Mucosa of descending colon (tissue), 3 donors: Measurements from ENCODE around the gene DCBLD1. TPM values are rescaled to one million over a fixed set of nuclear protein-coding genes. Genes with fewer than 3 reads are reported as not detected.

Experiments
- ATAC-seq: fragments of 200-7000 bp; cut with Tn5 transposase; one replicate; pipeline ENCODE4 v1.9.1; 2020; ENCODE audit warnings: mild to moderate bottlenecking, moderate library complexity
- DNase-seq, 3 donors: peaks; one replicate each; pipeline ENCODE4 v3.0.0-alpha.2; 2020
- H3K36me3 ChIP-seq: fragments of 200-600 bp; one replicate; pipeline ENCODE4 v1.8.0; 2021; ENCODE audit warnings: low read depth, mild to moderate bottlenecking
- H3K4me1 ChIP-seq: fragments of 200-600 bp; one replicate; pipeline ENCODE4 v1.8.0; 2021; ENCODE audit warnings: low read depth, mild to moderate bottlenecking
- H3K4me3 ChIP-seq: fragments of 200-600 bp; one replicate; pipeline ENCODE4 v1.8.0; 2021; ENCODE audit warnings: mild to moderate bottlenecking
- H3K9me3 ChIP-seq: fragments of 200-600 bp; one replicate; pipeline ENCODE4 v1.8.0; 2021; ENCODE audit warnings: mild to moderate bottlenecking
- intact Hi-C, 2 donors: fragments of 100-400 bp; cut with DNase I in 1 of 2; cut with micrococcal nuclease in 1 of 2; formaldehyde crosslinking; loops; one replicate each; pipeline versions ENCODE4 v1.11.0 to v1.11.1; 2022; cut with DNase I, micrococcal nuclease
- total RNA-seq, 3 donors: library from RNA; stranded (reverse); fragmentation: NEBNext Ultra II Directional in 2 of 3; extraction: Animal tissue kit (Norgen Biotek cat#: 25700) in 2 of 3; gene quantifications; one replicate each; pipeline versions ENCODE4 v1.2.1 to v1.2.4, GENCODE V29; 2021 to 2023
- TF ChIP-seq, protein P1 (sequence below): fragments of 200-600 bp; IDR thresholded peaks from one replicate; pipeline ENCODE4 v1.8.0; 2022; ENCODE audit warnings: antibody characterized with exemption, mild to moderate bottlenecking
- donor health status: DM: no; HTN: no; CAD: no; lungs with moderate emphysema.
- donor health status: DM: no; HTN: no; CAD: no.
- donor health status: DM: no; HTN: yes; CAD: no.

The DCBLD1 gene
- total RNA-seq, 3 donors from 2014 or later, result 11.3 to 16.8 (median 11.4) TPM

- Histone ChIP-seq H3K4me3 (no peak overlapping the region), H3K36me3 (no peaks in the 10 kb centered on the region), H3K9me3 (no peaks in the 10 kb centered on the region), H3K4me1 (no peaks in the 10 kb centered on the region)
- ATAC-seq (no peak), DNase-seq (no peak)
- TF ChIP-seq, protein P1, sequence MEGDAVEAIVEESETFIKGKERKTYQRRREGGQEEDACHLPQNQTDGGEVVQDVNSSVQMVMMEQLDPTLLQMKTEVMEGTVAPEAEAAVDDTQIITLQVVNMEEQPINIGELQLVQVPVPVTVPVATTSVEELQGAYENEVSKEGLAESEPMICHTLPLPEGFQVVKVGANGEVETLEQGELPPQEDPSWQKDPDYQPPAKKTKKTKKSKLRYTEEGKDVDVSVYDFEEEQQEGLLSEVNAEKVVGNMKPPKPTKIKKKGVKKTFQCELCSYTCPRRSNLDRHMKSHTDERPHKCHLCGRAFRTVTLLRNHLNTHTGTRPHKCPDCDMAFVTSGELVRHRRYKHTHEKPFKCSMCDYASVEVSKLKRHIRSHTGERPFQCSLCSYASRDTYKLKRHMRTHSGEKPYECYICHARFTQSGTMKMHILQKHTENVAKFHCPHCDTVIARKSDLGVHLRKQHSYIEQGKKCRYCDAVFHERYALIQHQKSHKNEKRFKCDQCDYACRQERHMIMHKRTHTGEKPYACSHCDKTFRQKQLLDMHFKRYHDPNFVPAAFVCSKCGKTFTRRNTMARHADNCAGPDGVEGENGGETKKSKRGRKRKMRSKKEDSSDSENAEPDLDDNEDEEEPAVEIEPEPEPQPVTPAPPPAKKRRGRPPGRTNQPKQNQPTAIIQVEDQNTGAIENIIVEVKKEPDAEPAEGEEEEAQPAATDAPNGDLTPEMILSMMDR, result no peak
- intact Hi-C loops, result no loop called here
These were observed 48.9 kb downstream of the DCBLD1 start for GRCh38 chr6:117531346-117531745.

DNA sequence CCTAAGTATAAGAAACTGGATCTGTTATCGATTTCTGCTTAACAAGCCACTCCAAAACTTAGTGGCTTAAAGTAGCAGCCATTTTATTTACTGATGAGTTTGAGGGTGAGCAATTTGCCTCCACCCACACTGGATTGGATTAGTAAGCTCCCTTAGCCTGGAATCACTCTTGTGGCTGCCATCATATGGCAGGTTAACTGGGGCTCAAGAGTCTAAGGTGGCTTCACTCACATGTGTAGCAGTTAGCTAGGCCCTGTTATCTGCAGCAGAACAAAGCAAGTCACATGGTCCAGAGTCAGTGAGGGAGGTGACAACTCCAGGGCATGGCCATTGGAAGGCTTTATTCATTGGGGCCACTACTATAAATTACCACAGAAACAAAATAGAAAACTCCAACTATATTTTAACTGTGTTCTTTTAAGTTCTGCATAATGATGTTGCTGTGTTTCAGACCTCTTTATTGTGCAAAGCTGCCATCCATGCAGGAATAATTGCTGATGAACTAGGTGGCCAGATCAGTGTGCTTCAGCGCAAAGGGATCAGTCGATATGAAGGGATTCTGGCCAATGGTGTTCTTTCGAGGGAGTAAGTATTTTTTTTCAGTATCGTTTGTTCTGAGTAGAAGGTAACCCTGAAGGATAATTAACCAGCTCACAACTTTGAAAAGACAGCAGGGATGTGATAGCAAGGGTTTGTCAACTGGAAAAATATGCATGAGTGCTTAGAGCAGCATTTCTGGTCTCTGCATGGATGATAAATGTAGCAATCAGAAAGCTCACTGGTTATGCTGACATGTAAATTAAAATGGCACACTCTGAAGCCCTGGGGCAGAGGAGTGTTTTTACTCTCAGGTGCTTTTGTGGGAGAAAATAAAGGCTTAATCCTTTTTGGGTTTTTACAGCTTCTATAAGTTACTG, 49.6 kb downstream of the DCBLD1 start:
- Histone ChIP-seq H3K36me3 (no peaks in the 10 kb centered on the region), H3K4me1 (no peaks in the 10 kb centered on the region), H3K9me3 (no peaks in the 10 kb centered on the region), H3K4me3 (no peak overlapping the region)
- intact Hi-C loops, result no loop called here
- TF ChIP-seq, protein P1, result no peak
- ATAC-seq (no peak), DNase-seq (no peak)

DNA sequence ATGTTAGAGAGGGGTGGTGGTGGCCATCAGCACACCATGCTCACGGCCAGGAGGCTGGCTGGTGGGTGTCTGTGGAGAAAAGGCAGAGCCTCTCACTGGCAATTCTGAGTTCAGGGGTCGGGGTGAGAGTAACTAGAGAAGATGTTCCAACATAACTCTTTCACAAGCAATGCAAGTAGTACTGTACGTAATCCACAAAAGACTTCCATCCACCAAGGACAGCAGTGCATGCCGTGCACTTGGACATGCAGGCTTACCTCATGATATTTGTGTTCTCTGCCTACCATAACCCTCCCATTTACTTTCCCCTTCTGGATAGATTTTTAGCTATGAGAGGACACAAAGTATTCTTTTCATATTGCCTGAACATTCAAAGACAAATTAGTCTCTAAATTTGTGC, 51.3 kb downstream of the DCBLD1 start:
- H3K4me1 ChIP-seq, result no peaks in the 10 kb centered on the region
- H3K36me3 ChIP-seq, result no peaks in the 10 kb centered on the region
- TF ChIP-seq, protein P1, result no peak
- no peak overlapping the region for H3K4me3 ChIP-seq
- DNase-seq (no peak), ATAC-seq (no peak)
- intact Hi-C loops, result no loop called here
- H3K9me3 ChIP-seq, result no peaks in the 10 kb centered on the region

DNA sequence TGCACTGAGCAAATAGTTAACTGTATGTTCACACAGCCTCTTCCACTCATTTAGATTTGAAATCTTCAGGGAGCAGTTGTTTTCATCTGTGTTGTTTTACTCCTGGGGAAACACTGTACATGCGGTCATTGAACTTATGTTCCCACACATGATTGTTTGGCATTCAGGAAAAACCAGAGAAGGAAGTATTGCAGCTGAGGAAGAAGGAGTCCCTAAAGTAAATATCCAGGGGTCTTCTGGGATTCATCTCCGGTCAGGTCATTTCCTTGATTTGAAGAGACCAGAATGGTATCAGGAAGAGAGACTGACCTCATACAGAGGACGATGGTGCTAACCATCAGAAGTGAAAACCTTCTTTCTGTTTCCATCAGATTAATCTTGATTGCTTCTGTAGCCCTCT, 52.5 kb downstream of the DCBLD1 start:
- TF ChIP-seq, protein P1, result no peak
- Histone ChIP-seq H3K4me1 (no peaks in the 10 kb centered on the region), H3K36me3 (no peaks in the 10 kb centered on the region), H3K9me3 (no peaks in the 10 kb centered on the region), H3K4me3 (no peak overlapping the region)
- intact Hi-C loops, result no loop called here
- DNase-seq, result no peak
- ATAC-seq, result no peak

DNA sequence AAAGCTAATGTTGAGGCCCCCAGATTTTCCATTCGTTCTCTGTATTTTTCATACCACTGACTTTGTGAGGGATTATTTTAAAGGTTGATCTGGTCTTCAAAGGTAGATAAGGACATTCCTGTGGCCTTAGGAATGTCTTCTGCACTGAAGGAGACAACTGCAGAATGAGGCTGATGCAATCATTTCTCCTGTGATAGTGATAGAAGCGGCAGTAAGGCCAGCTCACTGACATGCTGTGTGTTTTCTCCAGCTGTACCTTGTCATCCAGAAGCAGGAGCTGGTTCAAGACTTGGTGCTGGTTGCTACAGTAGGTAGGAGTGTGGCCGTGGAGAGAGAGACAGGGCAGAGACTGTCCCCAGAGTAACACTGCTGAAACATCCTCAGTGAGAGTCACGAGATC, 53.8 kb downstream of the DCBLD1 start:
- no peaks in the 10 kb centered on the region for H3K4me1 ChIP-seq
- ATAC-seq (no peak), DNase-seq (no peak)
- TF ChIP-seq, protein P1, result no peak
- intact Hi-C loops, result no loop called here
- H3K9me3 ChIP-seq, result no peaks in the 10 kb centered on the region
- no peak overlapping the region for H3K4me3 ChIP-seq
- no peaks in the 10 kb centered on the region for H3K36me3 ChIP-seq
